Tibial nerve (tissue), 4 donors: ENCODE measurements around the gene SPTBN1. TPM values are rescaled to one million over a fixed set of nuclear protein-coding genes. Genes with fewer than 3 reads are reported as not detected.
A peak's percentile ranks its signal among the peaks of the same experiment; 100 is the strongest.

Experiments used
- DNase-seq, 2 donors: peaks; one replicate each; pipeline ENCODE4 v3.0.0-alpha.2; 2019; ENCODE audit warnings: low spot score in 2 of 2
- H3K27ac ChIP-seq, 4 donors: fragments of 200-600 bp; sonication (generic) in 3 of 4; one replicate each; pipeline ENCODE4 v1.5.1; 2017 to 2019; ENCODE audit warnings: mild to moderate bottlenecking in 1 of 4
- H3K27me3 ChIP-seq, 2 donors: fragments of 200-600 bp; sonication (generic) in 1 of 2; one replicate each; pipeline versions ENCODE4 v1.5.1 to v1.6.0; 2017 to 2019
- H3K36me3 ChIP-seq, 3 donors: fragments of 200-600 bp; sonication (generic); one replicate each; pipeline ENCODE4 v1.5.1; 2018 to 2019
- H3K4me1 ChIP-seq, 4 donors: fragments of 200-600 bp; sonication (generic) in 3 of 4; one replicate each; pipeline ENCODE4 v1.5.1; 2017 to 2019
- H3K4me3 ChIP-seq, 4 donors: fragments of 200-600 bp; sonication (generic) in 3 of 4; one replicate each; pipeline ENCODE4 v1.5.1; 2017 to 2019; ENCODE audit warnings: mild to moderate bottlenecking in 1 of 4, moderate library complexity in 1 of 4
- H3K9me3 ChIP-seq, 4 donors: fragments of 200-600 bp; sonication (generic) in 3 of 4; one replicate each; pipeline ENCODE4 v1.5.1; 2017 to 2019
- EP300 ChIP-seq, 2 donors: sonication (generic); formaldehyde crosslinking; IDR thresholded peaks; one replicate each; pipeline ENCODE4 v1.6.1; 2017; ENCODE audit warnings: antibody characterized with exemption in 2 of 2, mild to moderate bottlenecking in 1 of 2
- POLR2A ChIP-seq, 2 donors: fragments of 450-650 bp; IDR thresholded peaks; one replicate each; pipeline ENCODE4 v1.6.1; 2017; ENCODE audit warnings: antibody characterized with exemption in 2 of 2, mild to moderate bottlenecking in 2 of 2, moderate library complexity in 2 of 2
- WGBS, 2 donors: methylation state at CpG; one replicate each; pipeline ENCODE4 v1.1.5; 2018; 5-methylcytosine and 5-hydroxymethylcytosine counted together
- total RNA-seq, 4 donors: library from RNA; depleted of rRNA; stranded (reverse); fragments of >200 nt; gene quantifications; one replicate each; pipeline ENCODE4 v1.1.0, GENCODE V29; 2016
- TF ChIP-seq, protein P1 (sequence below), 5 experiments: fragments of 200-600 bp in 3 of 5; fragments of 450-650 bp in 2 of 5; sonication (generic) in 3 of 5; IDR thresholded peaks; one replicate each; pipeline ENCODE4 v1.5.1; 2016 to 2019; ENCODE audit warnings: antibody characterized with exemption in 5 of 5, mild to moderate bottlenecking in 3 of 5, moderate library complexity in 2 of 5

The SPTBN1 gene
- total RNA-seq, 4 donors from 2014 or later: 670 to 967 (median 890) TPM

- no peak for DNase-seq
- Histone ChIP-seq H3K27me3 (no peaks in the 10 kb centered on the region), H3K36me3 (no peaks in the 10 kb centered on the region), H3K27ac (peak overlapping the region in 2 of 4 donors; percentile 53 to 55), H3K9me3 (no peaks in the 10 kb centered on the region), H3K4me1 (peaks cover 0 to 25% (median 11%) of the 10 kb centered on the region in 4 donors), H3K4me3 (no peak overlapping the region)
- peak in 1 of 2 donors; percentile 32 for TF ChIP-seq EP300 (IDR thresholded peaks at IDR 0.05)
- TF ChIP-seq POLR2A (IDR thresholded peaks at IDR 0.05): no peak
- TF ChIP-seq, protein P1, sequence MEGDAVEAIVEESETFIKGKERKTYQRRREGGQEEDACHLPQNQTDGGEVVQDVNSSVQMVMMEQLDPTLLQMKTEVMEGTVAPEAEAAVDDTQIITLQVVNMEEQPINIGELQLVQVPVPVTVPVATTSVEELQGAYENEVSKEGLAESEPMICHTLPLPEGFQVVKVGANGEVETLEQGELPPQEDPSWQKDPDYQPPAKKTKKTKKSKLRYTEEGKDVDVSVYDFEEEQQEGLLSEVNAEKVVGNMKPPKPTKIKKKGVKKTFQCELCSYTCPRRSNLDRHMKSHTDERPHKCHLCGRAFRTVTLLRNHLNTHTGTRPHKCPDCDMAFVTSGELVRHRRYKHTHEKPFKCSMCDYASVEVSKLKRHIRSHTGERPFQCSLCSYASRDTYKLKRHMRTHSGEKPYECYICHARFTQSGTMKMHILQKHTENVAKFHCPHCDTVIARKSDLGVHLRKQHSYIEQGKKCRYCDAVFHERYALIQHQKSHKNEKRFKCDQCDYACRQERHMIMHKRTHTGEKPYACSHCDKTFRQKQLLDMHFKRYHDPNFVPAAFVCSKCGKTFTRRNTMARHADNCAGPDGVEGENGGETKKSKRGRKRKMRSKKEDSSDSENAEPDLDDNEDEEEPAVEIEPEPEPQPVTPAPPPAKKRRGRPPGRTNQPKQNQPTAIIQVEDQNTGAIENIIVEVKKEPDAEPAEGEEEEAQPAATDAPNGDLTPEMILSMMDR (IDR thresholded peaks at IDR 0.05): no peak
- WGBS, 2 donors: 70 to 72% methylated on average over 9 of the region's 9 CpGs
These were observed 39.8 kb upstream of the SPTBN1 start for GRCh38 chr2:54416166-54416813.

GRCh38 chr2:54416938-54417337 lies 39.2 kb upstream of the SPTBN1 start:
- Histone ChIP-seq H3K36me3 (no peaks in the 10 kb centered on the region), H3K4me1 (peaks cover 0 to 25% (median 11%) of the 10 kb centered on the region in 4 donors), H3K4me3 (no peak overlapping the region), H3K9me3 (no peaks in the 10 kb centered on the region), H3K27ac (peak overlapping the region in 1 of 4 donors; percentile 55), H3K27me3 (no peaks in the 10 kb centered on the region)
- DNase-seq: no peak
- TF ChIP-seq, protein P1 (IDR thresholded peaks at IDR 0.05): no peak
- TF ChIP-seq EP300 (IDR thresholded peaks at IDR 0.05) (no peak), POLR2A (IDR thresholded peaks at IDR 0.05) (no peak)
- 86 to 90% methylated on average over 1 of the region's 1 CpG for WGBS, 2 donors

DNA sequence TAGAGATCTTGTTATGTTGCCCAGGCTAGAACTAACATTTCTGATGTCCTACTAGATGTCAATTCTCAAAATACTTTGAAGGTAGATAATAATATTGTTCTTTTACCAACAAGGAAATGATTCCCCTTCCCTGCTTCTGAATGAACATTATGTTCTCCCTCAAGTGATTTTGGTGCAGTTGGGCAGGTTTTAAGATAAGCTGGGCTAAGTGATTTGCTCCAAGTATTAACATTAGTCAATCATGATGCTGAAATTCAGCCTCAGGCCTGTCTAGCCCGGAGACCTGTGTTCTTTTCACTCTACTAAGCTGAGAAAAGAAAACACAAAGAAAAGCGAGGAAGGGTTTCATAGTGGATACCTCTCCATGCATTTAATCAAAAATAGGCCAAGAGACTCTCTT lies 38.5 kb upstream of the SPTBN1 start:
- Histone ChIP-seq H3K4me1 (peaks cover 0 to 25% (median 11%) of the 10 kb centered on the region in 4 donors), H3K9me3 (no peaks in the 10 kb centered on the region), H3K27ac (no peak overlapping the region), H3K4me3 (no peak overlapping the region), H3K36me3 (no peaks in the 10 kb centered on the region), H3K27me3 (no peaks in the 10 kb centered on the region)
- 69 to 95% methylated on average over 2 of the region's 2 CpGs for WGBS, 2 donors
- TF ChIP-seq EP300 (IDR thresholded peaks at IDR 0.05) (no peak), POLR2A (IDR thresholded peaks at IDR 0.05) (no peak)
- TF ChIP-seq, protein P1 (IDR thresholded peaks at IDR 0.05): no peak
- DNase-seq: no peak

DNA sequence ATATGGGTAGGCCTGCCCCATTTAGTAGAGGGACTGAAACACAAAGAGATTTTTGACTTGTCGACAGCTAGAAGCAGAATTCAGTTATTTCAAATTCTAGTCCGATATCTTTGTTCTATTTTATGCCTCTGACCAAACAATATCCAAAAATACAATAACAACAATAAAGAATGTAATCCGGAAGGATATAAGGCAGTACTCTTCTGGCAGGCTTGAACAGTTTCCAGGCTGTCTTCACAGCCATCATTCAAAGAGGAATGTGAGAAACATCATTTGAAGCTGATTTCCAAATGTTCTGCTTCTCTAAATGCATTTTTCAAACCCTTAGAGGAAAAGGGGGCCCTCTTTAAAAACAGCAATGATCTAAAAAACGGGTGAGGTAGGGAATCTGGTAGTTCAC lies 36.7 kb upstream of the SPTBN1 start:
- no peaks in the 10 kb centered on the region for H3K9me3 ChIP-seq

More for the DNA sequence above, 36.7 kb upstream of the SPTBN1 start:
- Histone ChIP-seq H3K27me3 (no peaks in the 10 kb centered on the region), H3K4me1 (peaks cover 0 to 35% (median 11%) of the 10 kb centered on the region in 4 donors), H3K27ac (peak overlapping the region in 3 of 4 donors; percentile 48 to 77 (median 68)), H3K4me3 (no peak overlapping the region), H3K36me3 (no peaks in the 10 kb centered on the region)
- TF ChIP-seq POLR2A (IDR thresholded peaks at IDR 0.05) (no peak), EP300 (IDR thresholded peaks at IDR 0.05) (no peak)
- TF ChIP-seq, protein P1 (IDR thresholded peaks at IDR 0.05): no peak
- WGBS, 2 donors: 26% methylated on average over 4 of the region's 4 CpGs
- DNase-seq: no peak
